NCI-H2081 (cell line): Measurements from ENCODE around the gene GOLGA6A.
"Not testable (repeated sequence)": the region's sequence is repeated elsewhere in the genome, so short reads cannot be mapped to it uniquely, and the experiment has no call there.

Experiments
- DNase-seq, 2 experiments: peaks; one replicate each; lab custom pipeline; 2025; lab: John Stamatoyannopoulos, UW

Gene GOLGA6A, protein sequence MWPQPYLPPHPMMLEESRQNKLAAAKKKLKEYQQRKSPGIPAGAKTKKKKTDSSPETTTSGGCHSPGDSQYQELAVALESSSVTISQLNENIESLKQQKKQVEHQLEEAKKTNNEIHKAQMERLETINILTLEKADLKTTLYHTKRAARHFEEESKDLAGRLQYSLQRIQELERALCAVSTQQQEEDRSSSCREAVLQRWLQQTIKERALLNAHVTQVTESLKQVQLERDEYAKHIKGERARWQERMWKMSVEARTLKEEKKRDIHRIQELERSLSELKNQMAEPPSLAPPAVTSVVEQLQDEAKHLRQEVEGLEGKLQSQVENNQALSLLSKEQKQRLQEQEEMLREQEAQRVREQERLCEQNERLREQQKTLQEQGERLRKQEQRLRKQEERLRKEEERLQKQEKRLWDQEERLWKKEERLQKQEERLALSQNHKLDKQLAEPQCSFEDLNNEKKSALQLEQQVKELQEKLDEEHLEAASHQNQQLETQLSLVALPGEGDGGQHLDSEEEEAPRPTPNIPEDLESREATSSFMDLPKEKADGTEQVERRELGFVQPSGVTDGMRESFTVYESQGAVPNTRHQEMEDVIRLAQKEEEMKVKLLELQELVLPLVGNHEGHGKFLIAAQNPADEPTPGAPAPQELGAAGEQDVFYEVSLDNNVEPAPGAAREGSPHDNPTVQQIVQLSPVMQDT

DNA sequence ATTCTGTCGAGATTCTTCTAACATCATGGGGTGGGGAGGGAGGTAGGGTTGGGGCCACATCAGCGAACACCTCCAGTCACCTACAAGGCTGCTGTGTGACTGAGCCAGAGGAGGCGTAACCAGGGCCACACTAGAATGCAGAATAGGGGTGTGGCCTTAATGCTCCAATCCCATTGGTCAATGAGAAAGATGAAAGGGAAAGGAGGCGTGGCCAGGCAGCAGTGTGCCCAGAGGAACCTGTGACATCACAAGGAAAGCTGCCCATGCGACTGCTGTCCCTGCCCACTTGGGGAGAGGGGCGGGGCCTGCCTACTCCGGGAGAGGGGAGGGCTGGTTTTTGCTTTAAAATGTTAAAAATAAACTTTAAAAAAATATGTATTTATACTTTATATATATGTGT is at the start of gene GOLGA6A:
Gene GOLGA6A, minus strand, starts transcription at position 101 of the 400 bp plus-strand sequence. Its CDS starts 41 bp downstream, at position 60.
- not testable (repeated sequence) for DNase-seq

DNA sequence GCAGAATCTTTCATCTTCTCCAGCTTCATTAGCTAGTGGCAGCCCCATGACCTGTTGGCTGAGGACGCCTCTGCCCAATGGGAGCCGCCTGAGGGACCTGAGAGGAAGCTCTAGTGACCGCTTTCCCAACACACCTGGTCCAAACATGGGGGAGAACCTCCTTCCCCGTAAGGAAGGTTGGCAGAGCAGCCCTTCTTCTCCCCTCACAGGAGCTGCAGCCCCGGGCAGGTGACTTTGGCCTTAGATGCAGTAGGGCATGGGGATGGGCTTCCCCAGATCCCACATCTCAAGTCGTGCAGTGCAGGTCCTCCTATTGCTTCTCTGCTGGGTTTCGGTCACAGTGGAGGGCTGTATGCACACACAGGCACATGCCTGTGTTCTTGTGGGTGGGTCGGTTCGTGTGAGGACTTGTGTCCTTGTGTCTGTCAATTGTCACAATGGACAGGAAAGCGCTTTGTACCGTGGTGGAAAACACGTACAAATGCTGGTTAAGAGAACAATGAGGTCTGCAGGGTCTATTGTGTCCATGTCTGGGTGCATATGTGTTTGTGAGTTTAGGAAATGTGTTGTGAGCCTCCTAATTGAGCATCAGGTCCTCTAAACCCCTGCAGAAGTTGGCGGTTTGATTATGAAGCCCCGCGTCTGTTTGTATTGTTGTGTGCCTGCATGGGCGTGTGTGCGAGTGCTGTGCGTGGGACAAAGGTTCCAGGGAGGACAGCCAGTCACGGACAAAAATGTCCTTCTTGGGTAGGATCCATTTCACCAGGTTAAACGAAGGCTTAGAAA is 49.5 kb upstream of the GOLGA6A start:
- DNase-seq = no peak

DNA sequence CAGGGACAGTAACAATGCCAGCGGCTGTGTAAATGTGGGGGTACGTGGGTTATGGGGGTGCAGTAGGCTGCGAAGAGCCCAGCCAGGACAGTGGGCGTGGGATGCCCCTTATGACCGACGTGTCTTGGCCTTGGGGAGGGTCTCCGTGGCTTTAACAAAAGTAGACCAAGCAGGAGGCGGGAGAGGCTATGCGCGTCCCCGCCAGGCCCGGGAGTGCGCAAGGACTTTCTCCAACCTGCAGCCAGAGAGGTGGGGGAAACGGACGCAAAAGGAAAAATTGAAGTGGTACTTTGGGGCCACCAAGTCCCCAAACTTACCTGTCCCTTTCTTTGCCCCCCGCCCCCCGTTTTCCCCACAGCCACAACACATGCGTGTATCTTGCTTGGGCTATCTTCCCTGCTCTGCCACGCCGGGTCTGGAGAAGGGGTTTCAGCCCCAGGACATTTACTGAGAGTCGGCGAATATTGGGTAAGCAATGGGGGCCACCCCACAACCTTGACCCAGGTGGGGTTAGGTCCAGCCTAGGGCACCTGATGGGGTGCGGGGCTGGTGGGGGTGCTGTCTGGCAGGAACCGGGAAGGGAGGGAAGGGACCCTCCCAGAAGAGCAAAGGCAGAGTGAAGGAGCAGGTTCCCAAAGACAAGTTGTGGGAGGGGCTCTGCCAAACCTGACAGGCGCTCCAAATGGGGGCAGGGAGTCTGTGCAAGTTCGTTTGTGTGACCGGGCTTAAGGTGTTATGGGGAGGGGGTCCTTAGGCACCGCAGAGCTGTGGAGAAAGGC is 48.7 kb upstream of the GOLGA6A start:
- DNase-seq = no peak

DNA sequence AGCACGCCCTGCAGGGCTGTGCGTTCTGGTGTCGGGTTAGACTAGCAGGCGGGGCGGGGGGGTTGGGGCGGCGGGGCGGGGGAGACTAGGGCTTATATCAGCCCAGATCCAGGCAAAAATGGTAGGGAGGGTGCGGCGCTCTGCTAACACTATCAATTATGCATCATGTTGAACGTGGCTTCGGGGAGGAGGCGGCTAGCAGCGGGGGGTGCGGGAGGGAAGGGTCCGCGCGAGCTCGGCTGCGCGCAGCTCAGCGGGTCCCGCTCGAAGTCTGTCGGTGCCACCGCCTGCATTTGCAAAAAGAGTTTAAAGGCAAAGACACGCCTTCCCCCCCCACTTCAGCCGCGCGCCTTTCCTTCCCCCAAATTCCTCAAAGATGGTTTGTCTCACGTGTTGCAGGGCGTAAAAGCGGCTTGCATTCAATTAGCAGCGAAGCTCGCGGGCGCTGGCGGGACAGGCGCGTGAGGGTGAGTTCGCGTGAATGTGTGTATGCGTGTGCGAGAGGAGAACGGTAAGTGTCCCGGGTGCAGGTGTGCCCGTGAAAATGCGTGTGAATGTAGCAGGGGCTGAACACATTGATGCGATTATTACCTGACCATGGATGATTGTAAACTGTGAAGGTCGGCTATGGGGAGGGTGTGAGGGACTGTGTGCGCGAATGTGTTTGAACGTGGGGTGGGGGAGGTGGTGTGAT is 48.0 kb upstream of the GOLGA6A start, which contains the start of gene ISLR2:
Gene ISLR2, plus strand, starts transcription at position 432 of the 694 bp plus-strand sequence. CDS start 2,169 bp downstream, outside the sequence.
- DNase-seq = no peak

DNA sequence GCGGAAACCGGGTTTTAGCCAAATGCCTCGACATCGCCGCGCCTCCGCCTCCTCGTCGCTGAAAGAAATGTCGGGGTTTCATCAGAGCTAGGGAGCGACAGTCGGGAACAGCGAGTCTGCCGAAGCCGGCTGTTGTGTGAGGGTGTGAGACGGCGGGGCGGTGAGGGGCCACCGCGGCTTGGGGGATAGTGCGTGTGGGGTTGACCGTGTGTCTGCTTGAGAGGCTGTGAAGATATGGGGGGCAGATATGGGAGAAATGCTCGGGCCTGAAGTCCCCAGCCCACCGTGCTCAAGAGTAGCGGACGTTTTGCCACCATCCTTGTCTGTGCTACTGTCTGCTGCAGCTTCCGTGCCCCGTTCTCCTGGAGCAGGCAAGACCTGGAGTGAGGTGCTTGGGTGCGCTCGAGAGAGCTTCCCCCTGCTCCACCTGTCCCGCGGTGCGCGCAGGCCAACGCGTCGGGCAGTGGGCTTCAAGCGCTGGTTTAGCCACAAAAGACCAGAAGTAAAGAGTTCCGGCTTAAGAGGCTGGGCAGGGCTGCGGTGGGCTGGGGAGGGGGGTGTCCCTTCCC is 47.3 kb upstream of the GOLGA6A start:
- no peak for DNase-seq

- DNase-seq = no peak
These were observed 46.6 kb upstream of the GOLGA6A start for GRCh38 chr15:74128785-74129585.

DNA sequence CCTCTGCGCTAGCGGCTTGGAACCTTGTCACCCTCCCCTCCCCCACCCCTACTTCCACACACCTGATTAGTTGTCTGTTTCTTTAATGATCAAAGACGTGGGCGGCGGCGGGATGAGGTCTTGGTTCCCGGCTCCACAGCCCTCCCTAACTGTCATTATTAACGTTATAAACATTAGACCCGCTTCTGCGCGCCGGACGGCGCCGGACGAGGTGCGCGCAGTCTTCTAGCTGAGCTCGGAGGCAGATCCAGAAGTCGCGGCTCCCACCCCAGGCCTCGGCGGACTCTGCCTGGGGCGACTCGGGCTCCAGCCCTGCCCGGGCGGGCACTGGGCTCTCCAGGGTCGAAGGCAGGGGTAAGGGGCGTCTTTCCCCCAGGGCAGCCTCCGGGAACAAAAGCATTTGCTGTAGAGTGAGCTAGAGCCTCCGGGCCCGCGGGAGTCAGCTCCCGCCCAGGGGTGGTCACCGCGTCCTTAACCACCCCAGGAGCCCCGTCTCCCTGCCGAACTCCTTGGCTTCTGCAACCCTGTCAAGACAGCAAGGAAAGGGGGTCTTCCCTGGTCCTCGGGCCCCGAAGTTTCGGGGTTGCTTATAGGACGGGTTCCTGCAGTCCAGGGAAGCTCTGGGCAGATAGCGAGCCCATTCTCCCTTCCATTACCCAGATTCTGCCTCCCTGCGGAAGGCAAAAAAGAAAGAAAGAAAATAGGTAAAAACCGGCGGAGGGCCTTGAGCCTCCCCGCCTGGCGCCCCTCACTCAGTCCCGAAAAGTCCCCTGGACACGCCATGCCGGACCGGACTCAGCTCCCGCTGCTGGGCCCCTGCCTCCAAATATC is 45.8 kb upstream of the GOLGA6A start:
- DNase-seq = no peak

GRCh38 chr15:74127255-74127953 is 45.1 kb upstream of the GOLGA6A start:
- peak; percentile 86 to 91 for DNase-seq

DNA sequence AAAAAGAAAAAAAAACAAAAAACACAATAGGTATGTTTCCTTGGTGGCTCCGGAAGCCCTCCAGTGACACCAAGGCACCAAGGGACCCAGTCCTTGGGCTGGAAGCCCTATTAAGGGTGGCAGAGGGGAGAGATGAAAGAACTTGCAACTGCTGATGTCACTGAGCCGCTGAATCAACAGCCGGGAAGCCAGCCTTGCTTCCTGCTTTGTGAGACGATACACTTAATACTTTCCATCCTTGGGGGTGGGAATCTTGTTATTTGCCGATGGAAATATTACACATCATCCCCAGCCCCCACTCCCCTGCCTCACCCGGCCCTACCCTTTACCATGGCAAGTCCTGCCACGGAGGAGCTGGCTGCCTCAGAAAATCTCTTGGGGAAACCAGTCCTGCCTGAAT is 42.4 kb upstream of the GOLGA6A start:
- DNase-seq = no peak

GRCh38 chr15:74124196-74124595 is 41.8 kb upstream of the GOLGA6A start:
- DNase-seq = no peak

GRCh38 chr15:74123658-74124057 is 41.3 kb upstream of the GOLGA6A start:
- no peak for DNase-seq

GRCh38 chr15:74123131-74123429 is 40.7 kb upstream of the GOLGA6A start:
- no peak for DNase-seq

DNA sequence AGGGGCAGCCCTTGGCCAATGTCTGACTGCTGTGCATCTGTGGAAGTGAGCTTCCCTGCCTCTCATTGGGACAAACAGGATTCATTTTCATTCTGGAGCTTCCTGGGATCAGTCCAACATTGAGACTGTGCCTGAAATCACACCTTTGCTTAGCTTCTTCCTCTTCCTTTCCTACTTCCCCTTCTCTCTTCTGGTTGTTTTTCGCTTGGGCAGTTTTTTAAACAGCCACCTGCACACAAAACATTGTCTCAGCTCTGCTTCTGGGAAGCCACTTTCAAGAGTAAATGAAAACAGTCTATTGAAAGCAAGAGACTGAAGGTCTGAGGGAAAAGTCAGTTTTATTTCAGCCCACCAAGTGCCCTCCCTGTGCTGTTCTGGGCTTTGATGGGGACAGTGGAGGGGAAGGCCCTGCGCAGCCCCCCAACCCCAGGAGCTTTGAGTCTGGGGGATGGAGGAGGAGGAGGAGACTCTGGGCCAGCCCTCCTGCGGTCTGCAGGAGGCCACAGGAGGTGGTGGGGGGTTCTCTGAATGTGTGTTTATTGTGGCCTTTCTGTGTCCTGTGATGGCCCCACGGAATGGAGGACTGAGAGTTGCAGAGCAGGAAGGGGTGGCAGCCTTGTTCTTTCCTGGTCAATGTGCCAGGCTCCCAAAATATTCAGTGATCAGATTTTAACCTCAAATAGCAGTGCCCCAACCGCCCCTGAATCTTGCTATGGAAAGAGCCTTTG is 40.2 kb upstream of the GOLGA6A start:
- DNase-seq = no peak

GRCh38 chr15:74121858-74122257 is 39.5 kb upstream of the GOLGA6A start:
- DNase-seq = no peak

- no peak for DNase-seq
These were observed 38.7 kb upstream of the GOLGA6A start for GRCh38 chr15:74121039-74121438.

DNA sequence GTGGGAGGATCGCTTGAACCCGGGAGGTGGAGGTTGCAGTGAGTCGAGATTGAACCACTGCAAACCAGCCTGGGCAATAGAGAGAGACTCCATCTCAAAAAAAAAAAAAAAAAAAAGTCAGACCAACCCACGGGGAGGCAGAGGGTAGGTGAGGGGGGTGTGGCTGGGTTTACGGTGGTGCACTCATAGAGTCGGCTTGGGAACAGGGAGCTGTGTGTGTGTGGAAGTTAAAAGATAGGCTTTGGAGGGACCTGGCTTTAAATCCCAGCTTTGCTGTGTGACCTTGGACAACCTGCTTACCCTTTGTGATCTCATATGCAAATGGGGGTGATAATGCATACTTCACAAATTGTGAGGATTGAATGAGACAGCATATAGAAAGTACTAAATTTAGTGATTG is 38.1 kb upstream of the GOLGA6A start:
- DNase-seq = no peak

DNA sequence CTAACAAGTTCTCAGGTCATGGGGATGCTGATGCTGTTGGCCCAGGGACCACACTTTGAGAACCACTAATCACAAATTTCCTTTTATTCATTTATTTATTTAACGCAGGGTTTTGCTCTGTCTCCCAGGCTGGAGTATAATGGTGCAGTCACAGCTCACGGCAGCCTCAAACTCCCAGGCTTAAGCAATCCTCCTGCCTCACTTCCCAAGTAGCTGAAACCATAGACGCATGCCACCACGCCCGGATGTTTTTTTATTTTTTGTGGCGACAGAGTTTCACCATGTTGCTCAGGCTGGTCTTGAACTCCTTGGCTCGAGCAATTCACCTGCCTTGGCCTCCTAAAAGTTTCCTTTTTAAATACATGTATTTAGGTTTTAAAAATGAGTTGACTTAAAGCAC is 27.4 kb upstream of the GOLGA6A start:
- no peak for DNase-seq

DNA sequence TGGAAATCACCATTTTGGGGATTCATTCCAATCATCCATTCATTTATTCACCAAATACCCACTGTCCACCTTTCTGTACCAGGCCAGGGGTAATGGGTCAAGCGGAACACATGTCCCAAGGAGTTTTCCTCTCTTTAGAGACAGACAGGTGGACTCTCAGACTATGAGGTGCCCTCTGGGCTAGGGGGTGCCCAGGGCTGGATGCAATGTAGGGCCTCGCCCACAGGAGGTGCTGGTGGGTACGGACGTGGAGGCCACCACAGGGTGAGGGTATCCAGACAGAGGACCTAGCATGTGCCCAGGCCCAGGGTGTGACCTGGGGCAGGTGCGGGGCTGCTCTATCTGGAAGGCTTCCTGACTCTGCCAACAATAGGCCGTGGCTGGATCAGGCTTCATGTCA is 26.3 kb upstream of the GOLGA6A start:
- not testable (repeated sequence) for DNase-seq
